SK-N-MC (cell line): ENCODE data around the gene MID1.

ENCODE experiments used
- EZH2 ChIP-seq: fragments of 200-600 bp; sonication (generic); IDR thresholded peaks from one replicate; pipeline ENCODE4 v1.6.1; 2017; ENCODE audit warnings: antibody characterized with exemption
- POLR2AphosphoS5 ChIP-seq: IDR thresholded peaks from 2 replicates; pipeline ENCODE4 v1.6.1; 2012; ENCODE audit warnings: mild to moderate bottlenecking, low read depth, low read length, borderline replicate concordance

DNA sequence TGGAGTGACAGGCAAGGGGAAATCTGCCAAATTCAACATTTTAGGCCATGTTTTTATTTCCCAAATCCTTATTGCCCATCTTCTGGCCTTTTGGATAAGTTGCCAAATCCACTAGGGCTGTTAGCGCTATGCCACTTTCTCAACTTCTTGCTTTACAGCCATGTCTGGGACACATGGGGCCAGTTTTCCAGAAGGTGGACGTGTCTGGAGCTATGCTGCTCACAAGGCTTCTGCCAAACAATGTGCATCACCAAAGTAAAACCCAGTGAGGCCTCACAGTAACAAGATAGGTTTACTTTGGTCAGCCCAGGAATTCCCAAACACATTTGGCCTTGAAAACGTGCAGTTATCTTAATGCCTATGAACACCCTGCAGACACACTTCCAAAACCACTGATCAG lies 142.9 kb downstream of the MID1 start:
- no peak for TF ChIP-seq POLR2AphosphoS5
- no peak for TF ChIP-seq EZH2
